Motor neuron (in vitro differentiated cells): ENCODE results near the gene NDUFAF5. TPM values are rescaled to one million over a fixed set of nuclear protein-coding genes. Genes with fewer than 3 reads are reported as not detected.
"Not testable (repeated sequence)": the region's sequence is repeated elsewhere in the genome, so short reads cannot be mapped to it uniquely, and the experiment has no call there.

ENCODE experiments used
- ATAC-seq, 8 experiments: fragments of 200-7000 bp; cut with Tn5 transposase; replicated peaks in 6 of 8; 2 replicates each; pipeline ENCODE4 v1.8.0; 2021; ENCODE audit warnings: mild to moderate bottlenecking in 8 of 8, moderate library complexity in 8 of 8
- H3K27ac ChIP-seq, 2 donors: fragments of 250-450 bp; sonication (Bioruptor Pico); 2 replicates each; pipeline ENCODE4 v1.9.0; 2021; ENCODE audit warnings: antibody characterized with exemption in 2 of 2, mild to moderate bottlenecking in 2 of 2, moderate library complexity in 1 of 2
- H3K4me1 ChIP-seq, 2 donors: fragments of 250-450 bp; sonication (Bioruptor Pico); replicated peaks in 1 of 2; 2 replicates each; pipeline ENCODE4 v1.6.1; 2021; ENCODE audit warnings: antibody characterized with exemption in 2 of 2, mild to moderate bottlenecking in 2 of 2, moderate library complexity in 1 of 2
- H3K4me3 ChIP-seq, 5 donors: fragments of 250-450 bp; sonication (Bioruptor Pico); 2 replicates each; pipeline ENCODE4 v1.9.0; 2021; ENCODE audit warnings: antibody characterized with exemption in 5 of 5, mild to moderate bottlenecking in 5 of 5, moderate library complexity in 4 of 5
- WGBS, 10 experiments: fragments of 450-650 bp; shearing (Covaris generic); methylation state at CpG; one replicate each; pipeline ENCODE4 v1.0.0; 2022; 5-methylcytosine and 5-hydroxymethylcytosine counted together
- in situ Hi-C, 9 experiments: fragments of 400-800 bp; cut with MboI; loops; one replicate each; pipeline ENCODE4 v1.15.0; 2021; ENCODE audit warnings: low sequenced_read_pairs in 9 of 9, low pct_unique_long_range_greater_than_20kb in 2 of 9; ENCODE audit not compliant: unreplicated experiment in 9 of 9
- total RNA-seq, 8 experiments: library from RNA; unstranded; fragments of 300-600 nt; gene quantifications; 2 replicates each; pipeline versions ENCODE4 v1.2.3 to v1.2.4, GENCODE V29; 2022

The NDUFAF5 gene
- total RNA-seq, 8 experiments from 2014 or later, result 17.4 to 33.3 (median 29.4) TPM

DNA sequence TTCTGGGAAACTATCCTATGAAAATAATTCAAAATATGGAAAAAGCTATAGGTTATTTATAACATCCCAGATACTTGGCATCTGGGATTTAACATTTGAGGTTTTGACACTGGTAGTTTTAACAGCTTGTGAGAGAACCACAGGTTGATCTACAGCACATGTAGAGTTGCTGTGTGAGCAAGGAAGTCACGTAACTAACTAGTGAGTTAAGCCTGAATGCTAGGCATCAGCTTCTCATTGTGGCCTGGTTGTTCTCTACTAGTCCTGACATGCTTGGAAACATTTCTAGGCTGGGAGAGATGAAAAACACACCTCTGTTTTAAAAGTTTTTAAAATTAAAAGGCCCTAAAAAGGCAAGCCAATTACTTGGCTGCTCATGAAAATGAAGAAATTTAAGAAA is 28.3 kb upstream of the NDUFAF5 start:
- ATAC-seq, result no peak
- in situ Hi-C loops, result loop anchor here in 1 of 9 experiments (25.0 kb wide), 1 partner anchor 819 kb away; no protein-coding TSS in a partner anchor
- Histone ChIP-seq H3K4me3 (no peak overlapping the region), H3K27ac (no peak overlapping the region), H3K4me1 (no peaks in the 10 kb centered on the region)
- WGBS, 10 experiments, result 86 to 100% (median 100%) methylated on average over 1 of the region's 1 CpG; no CpG with 5 or more reads in 2 of the 10 experiments

DNA sequence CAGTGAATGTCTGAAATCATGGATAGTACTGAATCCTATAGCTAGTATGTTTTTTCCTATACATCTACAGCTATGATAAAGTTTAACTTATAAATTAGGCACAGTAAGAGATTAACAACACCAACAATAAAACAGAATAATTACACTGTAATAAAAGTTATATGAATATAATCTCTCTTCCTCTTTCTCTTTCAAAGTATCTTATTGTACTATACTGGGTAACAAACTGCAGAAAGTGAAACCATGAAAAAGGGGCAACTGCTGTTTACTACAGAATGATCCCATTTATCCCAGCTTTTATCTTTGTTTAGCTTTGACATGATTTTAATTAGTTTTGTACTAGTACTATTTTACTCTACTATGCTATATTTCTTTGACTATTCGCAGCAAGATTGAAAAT is 25.9 kb upstream of the NDUFAF5 start:
- Histone ChIP-seq H3K4me3 (no peak overlapping the region), H3K27ac (no peak overlapping the region), H3K4me1 (no peaks in the 10 kb centered on the region)
- in situ Hi-C loops, result loop anchor here in 1 of 9 experiments (25.0 kb wide), 1 partner anchor 822 kb away; no protein-coding TSS in a partner anchor
- 92 to 100% (median 100%) methylated on average over 1 of the region's 1 CpG; no CpG with 5 or more reads in 2 of the 10 experiments for WGBS, 10 experiments
- ATAC-seq, result no peak

DNA sequence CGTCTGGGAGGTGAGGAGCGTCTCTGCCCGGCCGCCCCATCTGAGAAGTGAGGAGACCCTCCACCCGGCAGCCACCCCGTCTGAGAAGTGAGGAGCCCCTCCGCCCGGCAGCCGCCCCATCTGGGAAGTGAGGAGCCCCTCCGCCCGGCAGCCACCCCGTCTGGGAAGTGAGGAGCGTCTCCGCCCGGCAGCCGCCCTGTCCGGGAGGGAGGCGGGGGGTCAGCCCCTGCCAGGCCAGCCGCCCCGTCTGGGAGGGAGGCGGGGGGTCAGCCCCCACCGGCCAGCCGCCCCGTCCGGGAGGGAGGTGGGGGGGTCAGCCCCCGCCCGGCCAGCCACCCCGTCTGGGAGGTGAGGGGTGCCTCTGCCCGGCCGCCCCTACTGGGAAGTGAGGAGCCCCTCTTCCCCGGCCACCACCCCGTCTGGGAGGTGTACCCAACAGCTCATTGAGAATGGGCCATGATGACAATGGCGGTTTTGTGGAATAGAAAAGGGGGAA is 24.3 kb upstream of the NDUFAF5 start:
- in situ Hi-C loops, result loop anchor here in 1 of 9 experiments (25.0 kb wide), 1 partner anchor 823 kb away; no protein-coding TSS in a partner anchor

DNA sequence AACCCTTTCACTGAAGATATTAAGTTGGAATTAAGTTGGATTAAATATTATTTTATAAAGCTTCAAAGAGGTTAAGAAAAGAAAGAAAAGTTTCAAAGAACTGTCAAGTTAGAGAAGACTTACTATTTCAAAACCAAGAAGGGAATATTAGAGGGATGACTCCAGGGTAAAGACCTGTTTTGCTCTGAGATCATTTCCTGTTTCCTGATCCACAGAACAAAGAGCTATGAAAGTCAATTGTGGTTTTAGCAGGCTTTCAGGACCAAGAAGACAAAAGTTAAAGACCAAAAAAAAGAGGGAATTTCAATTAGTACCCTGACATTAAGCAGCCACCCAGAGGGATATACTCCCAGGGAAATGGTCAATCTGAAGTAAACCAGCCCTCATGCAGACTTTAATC is 19.5 kb upstream of the NDUFAF5 start:
- in situ Hi-C loops, result loop anchor here in 1 of 9 experiments (25.0 kb wide), 1 partner anchor 828 kb away; no protein-coding TSS in a partner anchor
- Histone ChIP-seq H3K4me3 (no peak overlapping the region), H3K27ac (no peak overlapping the region), H3K4me1 (no peaks in the 10 kb centered on the region)
- ATAC-seq, result no peak

More for the DNA sequence above, 24.3 kb upstream of the NDUFAF5 start:
- H3K4me1 ChIP-seq, H3K4me3 ChIP-seq, H3K27ac ChIP-seq, ATAC-seq: not testable (repeated sequence)
- WGBS, 10 experiments, result no CpG with 5 or more reads among the region's 33 CpGs

DNA sequence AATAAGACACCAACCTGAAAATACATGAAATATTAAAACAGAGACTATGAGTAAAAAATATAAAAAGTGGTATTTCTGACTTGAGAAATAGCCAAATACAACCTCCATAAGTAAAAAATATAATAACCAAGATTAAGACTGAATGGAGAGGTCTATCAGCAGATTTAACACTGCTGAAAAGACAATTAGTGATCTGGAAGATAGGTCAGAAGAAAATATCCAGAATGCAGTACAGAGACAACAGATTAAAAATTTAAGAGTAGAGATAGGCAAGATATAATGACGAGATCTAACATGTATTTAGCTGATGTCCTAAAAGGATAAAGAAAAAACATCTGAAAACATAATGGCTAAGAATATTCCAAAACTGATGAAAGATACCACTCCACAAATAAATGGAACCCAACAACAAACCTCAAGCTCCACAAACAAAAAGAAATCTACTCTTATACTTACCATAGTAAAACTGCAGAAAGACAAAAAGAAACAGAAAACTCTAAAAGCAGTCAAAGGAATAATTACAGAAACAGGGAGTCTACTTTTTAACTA is 18.9 kb upstream of the NDUFAF5 start:
- Histone ChIP-seq H3K4me3 (no peak overlapping the region), H3K27ac (no peak overlapping the region), H3K4me1 (no peaks in the 10 kb centered on the region)
- 86 to 100% (median 98%) methylated on average over 1 of the region's 1 CpG for WGBS, 10 experiments
- in situ Hi-C loops, result loop anchor here in 1 of 9 experiments (25.0 kb wide), 1 partner anchor 829 kb away; no protein-coding TSS in a partner anchor
- no peak for ATAC-seq

DNA sequence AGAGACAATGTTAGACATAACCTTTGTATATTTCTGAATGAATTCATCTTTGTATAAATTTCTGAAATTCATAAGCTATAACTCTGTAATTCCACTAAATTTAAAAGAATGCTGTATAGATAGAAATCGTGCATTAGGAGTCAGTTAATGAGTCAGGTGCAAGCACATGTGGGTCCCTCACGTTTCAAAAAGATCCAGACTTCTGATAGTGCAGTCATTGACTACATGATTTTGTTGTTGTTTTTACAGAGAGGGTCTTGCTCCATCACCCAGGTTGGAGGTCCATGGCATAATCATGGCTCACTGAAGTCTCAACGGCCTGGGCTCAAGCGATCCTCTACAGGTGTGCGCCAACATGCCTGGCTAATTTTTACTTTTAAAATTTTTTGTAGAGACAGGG is 14.7 kb upstream of the NDUFAF5 start:
- in situ Hi-C loops, result loop anchor here in 1 of 9 experiments (25.0 kb wide), 1 partner anchor 833 kb away; no protein-coding TSS in a partner anchor
- ATAC-seq, result no peak
- WGBS, 10 experiments, result 67 to 100% (median 97%) methylated on average over 1 to 5 of the region's 5 CpGs; no CpG with 5 or more reads in 6 of the 10 experiments

DNA sequence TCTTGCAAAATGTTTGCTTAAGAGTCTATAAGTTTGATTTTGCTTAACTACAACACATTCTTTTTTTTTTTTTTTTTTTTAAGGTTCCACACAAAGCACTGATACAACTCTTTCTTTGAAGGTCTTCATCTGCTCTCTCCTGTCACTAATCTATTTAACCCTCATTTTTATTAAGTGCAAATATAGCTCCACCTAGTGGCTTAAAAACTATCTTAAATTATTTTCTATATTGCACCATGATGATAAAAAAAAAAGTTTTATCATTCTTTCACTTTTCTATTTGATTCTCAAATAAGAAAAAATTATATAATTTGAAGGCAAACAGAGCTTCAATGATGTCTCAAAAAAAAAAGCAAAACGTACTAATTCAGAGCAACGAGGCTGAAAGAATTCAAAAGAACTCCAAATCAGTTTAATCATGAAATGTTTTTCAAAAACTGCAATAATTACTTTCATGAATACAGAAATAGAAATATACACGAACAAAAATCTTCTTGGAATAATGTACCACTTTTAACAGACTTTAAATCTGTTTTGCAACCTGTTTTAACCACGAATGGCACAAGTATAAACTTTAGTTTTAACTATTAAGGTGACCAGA is 12.9 kb upstream of the NDUFAF5 start:
- peak in 1 of 8 experiments; percentile 31 for ATAC-seq
- no peak overlapping the region for H3K4me3 ChIP-seq
- 6 to 90% (median 65%) methylated on average over 2 to 4 of the region's 4 CpGs for WGBS, 10 experiments
- in situ Hi-C loops, result loop anchor here in 1 of 9 experiments (25.0 kb wide), 1 partner anchor 835 kb away; no protein-coding TSS in a partner anchor
- H3K4me1 ChIP-seq, result no peaks in the 10 kb centered on the region
- H3K27ac ChIP-seq, result no peak overlapping the region

More for the DNA sequence above, 14.7 kb upstream of the NDUFAF5 start:
- no peak overlapping the region for H3K4me3 ChIP-seq
- H3K4me1 ChIP-seq, result no peaks in the 10 kb centered on the region
- H3K27ac ChIP-seq, result no peak overlapping the region

DNA sequence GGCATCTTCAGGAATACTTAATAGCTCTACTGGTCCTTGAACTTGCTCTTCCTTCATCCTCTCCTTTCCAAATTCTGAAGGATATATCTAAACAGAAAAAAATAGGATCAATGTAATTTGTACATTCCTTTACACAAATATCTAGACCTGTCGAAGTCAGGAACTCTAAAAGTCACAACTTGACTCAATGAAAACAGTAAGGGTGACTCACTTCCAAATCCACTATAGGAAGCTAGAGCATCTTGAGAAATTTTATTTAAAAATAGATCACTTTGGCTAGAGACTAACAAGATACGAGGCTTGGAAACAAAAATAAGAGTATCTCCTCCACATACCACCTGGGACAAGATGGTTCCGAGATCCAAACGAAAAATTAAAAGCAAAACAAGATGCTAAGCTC is 12.3 kb upstream of the NDUFAF5 start:
- no peak for ATAC-seq
- in situ Hi-C loops, result loop anchor here in 1 of 9 experiments (25.0 kb wide), 1 partner anchor 835 kb away; no protein-coding TSS in a partner anchor
- H3K27ac ChIP-seq, result no peak overlapping the region
- H3K4me1 ChIP-seq, result no peaks in the 10 kb centered on the region
- no peak overlapping the region for H3K4me3 ChIP-seq
- 42 to 100% (median 78%) methylated on average over 3 to 4 of the region's 4 CpGs for WGBS, 10 experiments

DNA sequence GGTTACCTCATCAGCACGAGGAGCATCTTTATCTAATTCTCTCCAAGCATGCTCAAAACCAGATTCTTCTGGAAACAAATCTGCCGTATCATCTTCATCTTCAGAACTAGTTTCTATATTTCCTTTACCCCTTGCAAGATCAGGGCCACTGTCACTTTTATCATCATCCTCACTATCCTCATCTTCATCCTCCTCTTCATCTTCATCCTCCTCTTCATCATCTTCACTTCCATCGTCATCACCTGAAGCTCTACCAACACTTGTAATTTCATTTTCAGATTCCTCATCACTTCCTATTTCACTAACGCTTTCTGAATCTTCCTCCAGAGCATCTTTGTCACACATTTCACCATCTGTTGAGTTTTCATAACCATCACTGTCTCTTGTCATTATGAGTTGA is 9.0 kb upstream of the NDUFAF5 start:
- H3K4me3 ChIP-seq, result no peak overlapping the region
- WGBS, 10 experiments, result 31 to 97% (median 85%) methylated on average over 4 of the region's 4 CpGs; no CpG with 5 or more reads in 1 of the 10 experiments
- no peaks in the 10 kb centered on the region for H3K4me1 ChIP-seq
- in situ Hi-C loops, result loop anchor here in 2 of 9 experiments (25.0 kb wide), 2 partner anchors 664 to 839 kb away; no protein-coding TSS in a partner anchor
- H3K27ac ChIP-seq, result no peak overlapping the region
- ATAC-seq, result no peak

DNA sequence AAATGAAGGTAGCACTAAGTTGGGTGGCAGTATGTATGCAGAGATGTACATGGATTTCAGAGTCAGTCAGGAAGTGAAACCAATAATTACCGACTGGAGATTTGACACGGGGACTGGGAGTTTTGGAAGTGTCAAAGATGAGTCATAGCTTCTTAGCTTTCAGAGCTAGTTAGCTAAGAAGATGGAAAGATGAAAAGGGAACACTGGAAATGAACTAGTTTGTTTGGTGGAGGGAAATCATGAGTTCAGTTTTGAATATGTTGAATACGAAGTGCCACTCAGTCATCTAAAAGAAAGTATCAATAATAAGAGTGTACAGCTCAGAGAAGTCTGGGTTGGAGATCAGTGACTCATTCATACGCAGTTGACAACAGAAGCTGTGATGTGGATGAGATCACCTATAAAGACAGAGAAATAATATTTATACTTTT is 7.6 kb upstream of the NDUFAF5 start:
- Histone ChIP-seq H3K4me1 (no peaks in the 10 kb centered on the region), H3K4me3 (no peak overlapping the region), H3K27ac (no peak overlapping the region)
- WGBS, 10 experiments, result 31 to 100% (median 81%) methylated on average over 1 to 4 of the region's 4 CpGs
- peak in 3 of 8 experiments; percentile 71 to 95 (median 81) for ATAC-seq
- in situ Hi-C loops, result loop anchor here in 2 of 9 experiments (25.0 kb wide), 2 partner anchors 665 to 840 kb away; no protein-coding TSS in a partner anchor

DNA sequence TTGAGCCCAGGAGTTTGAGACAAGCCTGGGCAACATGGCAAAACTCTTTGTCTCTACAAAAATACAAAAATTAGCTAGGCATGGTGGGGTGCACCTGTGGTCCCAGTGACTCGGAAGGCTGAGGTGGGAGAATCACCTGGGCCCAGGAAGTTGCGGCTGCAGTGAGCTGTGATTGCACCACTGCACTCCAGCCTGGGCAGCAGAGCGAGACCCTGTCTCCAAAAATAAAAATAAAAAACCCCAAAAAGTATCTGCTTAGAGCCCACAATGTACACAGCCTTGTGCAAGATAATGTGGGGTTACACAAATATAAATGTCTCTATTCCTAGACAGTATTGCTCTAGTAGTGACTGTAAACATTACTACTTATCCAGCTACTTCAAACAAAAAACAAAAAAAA is 6.0 kb upstream of the NDUFAF5 start:
- in situ Hi-C loops, result loop anchor here in 2 of 9 experiments (25.0 kb wide), 2 partner anchors 667 to 842 kb away; no protein-coding TSS in a partner anchor
- WGBS, 10 experiments, result 80 to 100% (median 94%) methylated on average over 1 to 3 of the region's 3 CpGs; no CpG with 5 or more reads in 3 of the 10 experiments

DNA sequence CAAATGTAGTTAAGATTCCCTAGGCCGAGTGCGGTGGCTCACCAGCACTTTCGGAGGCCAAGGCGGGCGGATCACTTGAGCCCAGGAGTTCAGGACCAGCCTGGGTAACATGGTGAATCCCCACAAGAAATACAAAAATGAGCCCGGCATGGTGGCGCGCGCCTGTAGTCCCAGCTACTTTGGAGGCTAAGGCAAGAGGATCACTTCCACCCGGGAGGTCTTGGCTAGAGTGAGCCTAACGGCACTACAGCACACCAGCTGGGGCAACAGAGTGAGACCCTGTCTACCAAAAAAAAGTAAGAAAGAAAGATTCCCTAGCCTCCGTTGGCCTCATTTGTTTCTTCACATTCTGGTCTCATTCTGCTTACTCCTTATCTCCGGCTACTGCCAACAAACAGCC is 1.3 kb upstream of the NDUFAF5 start:
- ATAC-seq, result no peak
- in situ Hi-C loops, result loop anchor here in 2 of 9 experiments (25.0 kb wide), 2 partner anchors 671 to 846 kb away; no protein-coding TSS in a partner anchor
- Histone ChIP-seq H3K4me3 (peak overlapping the region in 4 of 5 donors; percentile 54 to 94 (median 68)), H3K27ac (no peak overlapping the region), H3K4me1 (peaks cover 13 to 20% of the 10 kb centered on the region in 2 donors)
- 86 to 100% (median 92%) methylated on average over 1 to 13 of the region's 13 CpGs; no CpG with 5 or more reads in 1 of the 10 experiments for WGBS, 10 experiments

More for the DNA sequence above, 6.0 kb upstream of the NDUFAF5 start:
- Histone ChIP-seq H3K4me3 (no peak overlapping the region), H3K27ac (no peak overlapping the region), H3K4me1 (peaks cover 4 to 5% of the 10 kb centered on the region in 2 donors)
- ATAC-seq, result no peak
